Measurements from ENCODE around the gene RAB13. TPM values are rescaled to one million over a fixed set of nuclear protein-coding genes. Genes with fewer than 3 reads are reported as not detected.
A peak's percentile ranks its signal among the peaks of the same experiment; 100 is the strongest.

Gene RAB13
- total and polyA plus RNA-seq, 2 of the 13 experiments (the other 11 are each of a cell fraction or from before 2014, with no cell fraction given), result 15.9 to 24.7 TPM

- TF ChIP-seq HOXA5 (CRISPR knock-in tag; IDR thresholded peaks at IDR 0.05) (0 out of 2 replicates have a peak, but pooled peaks have one; percentile 1), ZBTB49 (CRISPR knock-in tag; IDR thresholded peaks at IDR 0.05; ENCODE audit: borderline replicate concordance) (no peak), GPN1 (CRISPR knock-in tag; IDR thresholded peaks at IDR 0.05; ENCODE audit: borderline replicate concordance) (no peak), ZNF232 (CRISPR knock-in tag; IDR thresholded peaks at IDR 0.05; ENCODE audit: borderline replicate concordance) (no peak), ZNF737 (CRISPR knock-in tag; IDR thresholded peaks at IDR 0.05; ENCODE audit: borderline replicate concordance) (no peak), POLR2AphosphoS2 (IDR thresholded peaks at IDR 0.05; ENCODE audit: low read depth, low read length) (no peak), ATF1 (CRISPR knock-in tag; IDR thresholded peaks at IDR 0.05) (no peak), NR3C1 (CRISPR knock-in tag; IDR thresholded peaks at IDR 0.05) (no peak), U2AF2 (IDR thresholded peaks at IDR 0.05; ENCODE audit: low read depth, low read length) (no peak), ZNF24 (IDR thresholded peaks at IDR 0.05) (no peak), ZNF333 (CRISPR knock-in tag; IDR thresholded peaks at IDR 0.05; ENCODE audit: borderline replicate concordance) (0 out of 2 replicates have a peak, but pooled peaks have one; percentile 66), ZNF510 (CRISPR knock-in tag; IDR thresholded peaks at IDR 0.05; ENCODE audit: low read depth) (peak; percentile 15; the same call in 1 of the 2 replicates), THYN1 (CRISPR knock-in tag; IDR thresholded peaks at IDR 0.05; ENCODE audit: borderline replicate concordance, low read depth) (no peak), HNF1B (CRISPR knock-in tag; IDR thresholded peaks at IDR 0.05) (0 out of 2 replicates have a peak, but pooled peaks have one; percentile 8), REPIN1 (CRISPR knock-in tag; IDR thresholded peaks at IDR 0.05; ENCODE audit: borderline replicate concordance, low read depth) (no peak; the same call in 1 of the 2 replicates), ZNF839 (CRISPR knock-in tag; IDR thresholded peaks at IDR 0.05; ENCODE audit: borderline replicate concordance) (no peak), ATAD3A (CRISPR knock-in tag; IDR thresholded peaks at IDR 0.05) (no peak), HBP1 (CRISPR knock-in tag; IDR thresholded peaks at IDR 0.05; ENCODE audit: low read depth) (no peak), FOXJ3 (CRISPR knock-in tag; IDR thresholded peaks at IDR 0.05; ENCODE audit: borderline replicate concordance) (no peak), ZFYVE20 (CRISPR knock-in tag; IDR thresholded peaks at IDR 0.05; ENCODE audit: borderline replicate concordance, low read depth) (no peak), ZSCAN31 (CRISPR knock-in tag; IDR thresholded peaks at IDR 0.05; ENCODE audit: low read depth) (0 out of 2 replicates have a peak, but pooled peaks have one; percentile 72), ZBTB26 (CRISPR knock-in tag; IDR thresholded peaks at IDR 0.05; ENCODE audit: borderline replicate concordance) (no peak), ZNF383 (CRISPR knock-in tag; IDR thresholded peaks at IDR 0.05; ENCODE audit: borderline replicate concordance) (no peak), ZNF773 (CRISPR knock-in tag; IDR thresholded peaks at IDR 0.05; ENCODE audit: borderline replicate concordance) (no peak)
Measured at GRCh38 chr1:153963850-153964331, 22.2 kb downstream of the RAB13 start (continued).
